ENCODE measurements around the gene AGXT. TPM values are rescaled to one million over a fixed set of nuclear protein-coding genes. Genes with fewer than 3 reads are reported as not detected.
A peak's percentile ranks its signal among the peaks of the same experiment; 100 is the strongest.

The AGXT gene
- polyA plus RNA-seq, 1 donor (not counting 4 experiments of a cell fraction or from before 2014, with no cell fraction given): not detected

DNA sequence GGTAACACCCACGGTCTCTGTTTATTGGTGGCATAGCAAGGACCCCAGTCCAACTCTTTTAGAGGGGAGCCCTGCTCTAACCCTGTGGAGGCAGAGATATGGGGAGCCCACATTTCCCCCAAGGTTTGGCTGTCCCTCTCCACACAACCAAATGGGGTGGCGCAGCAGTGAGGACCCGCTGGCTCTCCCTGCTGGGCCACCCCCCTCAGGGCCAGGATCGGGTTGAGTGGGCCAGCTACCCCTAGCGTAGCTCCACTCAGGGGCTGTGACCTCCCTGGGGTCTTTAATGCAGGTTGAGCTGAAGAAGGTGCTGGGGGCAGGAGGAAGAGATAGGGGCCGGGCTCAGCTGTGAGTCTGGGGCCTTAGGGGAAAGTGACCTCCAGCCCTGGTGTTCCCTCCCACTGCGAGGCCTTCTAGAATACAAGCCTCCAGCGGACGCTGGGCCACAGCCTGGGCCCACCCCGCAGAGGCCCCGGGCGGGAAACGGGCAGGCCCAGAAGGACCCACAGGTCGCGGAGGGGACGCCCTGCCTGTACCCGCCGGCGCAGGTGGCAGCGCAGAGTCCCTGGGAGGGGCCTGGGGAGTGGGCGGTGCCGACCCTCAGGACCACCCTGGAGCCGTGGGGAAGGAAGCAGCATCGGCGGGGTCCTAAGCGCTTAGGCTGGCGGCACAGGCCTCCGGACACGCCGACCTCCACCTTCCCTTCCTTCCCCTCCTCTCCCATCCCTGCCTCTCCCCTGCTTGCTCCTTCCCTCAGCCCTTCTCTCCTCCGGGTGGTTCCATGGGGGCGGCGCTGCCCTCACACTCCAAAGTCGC lies 47.1 kb downstream of the AGXT start:
- peaks cover under 1% of the 10 kb centered on the region for H3K9me1 ChIP-seq (ENCODE audit: control insufficient read depth, extremely low read depth, insufficient read depth, low read length)
- DNase-seq (ENCODE audit: low read depth, low spot score): no peak
- H4K20me1 ChIP-seq (ENCODE audit: control insufficient read depth, extremely low read depth, insufficient read depth, low read length): peaks cover 7% of the 10 kb centered on the region
- no peak for FAIRE-seq
- H3K27me3 ChIP-seq (ENCODE audit: control insufficient read depth, extremely low read depth, insufficient read depth, low read length): peaks cover 29% of the 10 kb centered on the region
- H3K9me3 ChIP-seq (ENCODE audit: control insufficient read depth, low read depth, low read length): no peaks in the 10 kb centered on the region
- no peak overlapping the region for H3K27ac ChIP-seq (ENCODE audit: control insufficient read depth, insufficient read depth, low read length)
- no peak overlapping the region for H2AFZ ChIP-seq (ENCODE audit: control insufficient read depth, low read length)
- dilution Hi-C loops (cut with MboI; ENCODE audit: extremely low pct_ligation_motif_present, low sequenced_read_pairs): no loop called here
- no peaks in the 10 kb centered on the region for H3K36me3 ChIP-seq (ENCODE audit: control insufficient read depth in 2 of 2, extremely low read depth in 1 of 2, insufficient read depth in 2 of 2, low read length in 2 of 2)
- no peak overlapping the region for H3K9ac ChIP-seq (ENCODE audit: control insufficient read depth, extremely low read depth, insufficient read depth, low read length)
- no peaks in the 10 kb centered on the region for H3K79me2 ChIP-seq (ENCODE audit: control insufficient read depth, insufficient read depth, low read length)
- no peak overlapping the region for H3K4me3 ChIP-seq (ENCODE audit: control insufficient read depth in 2 of 3, extremely low read depth in 1 of 3, insufficient read depth in 2 of 3, low read depth in 1 of 3, low read length in 3 of 3)
- no peak overlapping the region for H3K4me2 ChIP-seq (ENCODE audit: control insufficient read depth, extremely low read depth, insufficient read depth, low read depth, low read length)
- peaks cover 7% of the 10 kb centered on the region for H3K4me1 ChIP-seq (ENCODE audit: control insufficient read depth, extremely low read depth, insufficient read depth, low read length)
- peak; percentile 48 for TF ChIP-seq EZH2 (IDR thresholded peaks at IDR 0.05; ENCODE audit: low read length)
- TF ChIP-seq, protein P1, sequence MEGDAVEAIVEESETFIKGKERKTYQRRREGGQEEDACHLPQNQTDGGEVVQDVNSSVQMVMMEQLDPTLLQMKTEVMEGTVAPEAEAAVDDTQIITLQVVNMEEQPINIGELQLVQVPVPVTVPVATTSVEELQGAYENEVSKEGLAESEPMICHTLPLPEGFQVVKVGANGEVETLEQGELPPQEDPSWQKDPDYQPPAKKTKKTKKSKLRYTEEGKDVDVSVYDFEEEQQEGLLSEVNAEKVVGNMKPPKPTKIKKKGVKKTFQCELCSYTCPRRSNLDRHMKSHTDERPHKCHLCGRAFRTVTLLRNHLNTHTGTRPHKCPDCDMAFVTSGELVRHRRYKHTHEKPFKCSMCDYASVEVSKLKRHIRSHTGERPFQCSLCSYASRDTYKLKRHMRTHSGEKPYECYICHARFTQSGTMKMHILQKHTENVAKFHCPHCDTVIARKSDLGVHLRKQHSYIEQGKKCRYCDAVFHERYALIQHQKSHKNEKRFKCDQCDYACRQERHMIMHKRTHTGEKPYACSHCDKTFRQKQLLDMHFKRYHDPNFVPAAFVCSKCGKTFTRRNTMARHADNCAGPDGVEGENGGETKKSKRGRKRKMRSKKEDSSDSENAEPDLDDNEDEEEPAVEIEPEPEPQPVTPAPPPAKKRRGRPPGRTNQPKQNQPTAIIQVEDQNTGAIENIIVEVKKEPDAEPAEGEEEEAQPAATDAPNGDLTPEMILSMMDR (optimal IDR thresholded peaks at IDR 0.05 in 1 of 3, IDR thresholded peaks at IDR 0.05 in 1 of 3, conservative IDR thresholded peaks at IDR 0.05 in 1 of 3; ENCODE audit: extremely low read depth in 1 of 3, insufficient read depth in 2 of 3, low read length in 3 of 3): no peak

GRCh38 chr2:240916571-240917008 lies 48.0 kb downstream of the AGXT start:
- Histone ChIP-seq H3K27me3 (ENCODE audit: control insufficient read depth, extremely low read depth, insufficient read depth, low read length) (peaks cover 29% of the 10 kb centered on the region), H2AFZ (ENCODE audit: control insufficient read depth, low read length) (no peak overlapping the region), H3K9ac (ENCODE audit: control insufficient read depth, extremely low read depth, insufficient read depth, low read length) (no peak overlapping the region), H3K27ac (ENCODE audit: control insufficient read depth, insufficient read depth, low read length) (no peak overlapping the region), H3K36me3 (ENCODE audit: control insufficient read depth in 2 of 2, extremely low read depth in 1 of 2, insufficient read depth in 2 of 2, low read length in 2 of 2) (no peaks in the 10 kb centered on the region), H3K79me2 (ENCODE audit: control insufficient read depth, insufficient read depth, low read length) (no peaks in the 10 kb centered on the region), H3K9me3 (ENCODE audit: control insufficient read depth, low read depth, low read length) (no peaks in the 10 kb centered on the region), H3K4me3 (ENCODE audit: control insufficient read depth in 2 of 3, extremely low read depth in 1 of 3, insufficient read depth in 2 of 3, low read depth in 1 of 3, low read length in 3 of 3) (no peak overlapping the region), H3K9me1 (ENCODE audit: control insufficient read depth, extremely low read depth, insufficient read depth, low read length) (peaks cover 5% of the 10 kb centered on the region), H3K4me1 (ENCODE audit: control insufficient read depth, extremely low read depth, insufficient read depth, low read length) (peaks cover 15% of the 10 kb centered on the region), H4K20me1 (ENCODE audit: control insufficient read depth, extremely low read depth, insufficient read depth, low read length) (peaks cover 7% of the 10 kb centered on the region), H3K4me2 (ENCODE audit: control insufficient read depth, extremely low read depth, insufficient read depth, low read depth, low read length) (no peak overlapping the region)
- no peak for DNase-seq (ENCODE audit: low read depth, low spot score)
- TF ChIP-seq EZH2 (IDR thresholded peaks at IDR 0.05; ENCODE audit: low read length): no peak
- TF ChIP-seq, protein P1 (optimal IDR thresholded peaks at IDR 0.05 in 1 of 3, IDR thresholded peaks at IDR 0.05 in 1 of 3, conservative IDR thresholded peaks at IDR 0.05 in 1 of 3; ENCODE audit: extremely low read depth in 1 of 3, insufficient read depth in 2 of 3, low read length in 3 of 3): no peak
- no peak for FAIRE-seq
- dilution Hi-C loops (cut with MboI; ENCODE audit: extremely low pct_ligation_motif_present, low sequenced_read_pairs): no loop called here
